GM12878 (cell line): ENCODE measurements around the gene PTK6. TPM values are rescaled to one million over a fixed set of nuclear protein-coding genes. Genes with fewer than 3 reads are reported as not detected.

Experiments
- ATAC-seq: fragments of 200-7000 bp; cut with Tn5 transposase; 3 replicates; pipeline ENCODE4 v1.9.1; 2020; ENCODE audit warnings: mild to moderate bottlenecking, moderate library complexity
- BruUV-seq: library from RNA; stranded (reverse); fragments of 400-500 nt; replicated peaks from 2 replicates; lab custom pipeline; 2021; lab: Mats Ljungman, UMichigan
- CTCF ChIA-PET: fragments of 300-600 bp; sonication (Branson Sonifier 250); formaldehyde crosslinking; extraction: SDS; loops from one replicate; lab custom pipeline; 2021; ENCODE audit warnings: inconsistent platforms; lab: Yijun Ruan, JAX
- POLR2A ChIA-PET: fragments of 350-600 bp; formaldehyde crosslinking; extraction: SDS; loops from one replicate; lab custom pipeline; 2021; ENCODE audit warnings: inconsistent platforms; lab: Charles Lee
- RAD21 ChIA-PET: fragments of 300-600 bp; sonication (Branson Sonifier 250); formaldehyde crosslinking; loops from one replicate; lab custom pipeline; 2023; ENCODE audit warnings: antibody characterized with exemption; ENCODE audit not compliant: unreplicated experiment; lab: Charles Lee
- SMC1A ChIA-PET: fragments of 300-600 bp; sonication (Branson Sonifier 250); formaldehyde crosslinking; loops from one replicate; lab custom pipeline; 2023; ENCODE audit not compliant: unreplicated experiment, uncharacterized antibody; lab: Charles Lee
- DNase-seq: peaks from one replicate; pipeline ENCODE4 v3.0.0-alpha.2; 2011; ENCODE audit warnings: low read depth, low spot score
- FAIRE-seq: peaks from 3 replicates; lab custom pipeline; 2011; peaks lifted over from hg19 to GRCh38; lab: Jason Lieb, UNC
- H2AFZ ChIP-seq: 2 replicates; pipeline ENCODE4 v1.6.0; 2011; ENCODE audit warnings: low read depth, low read length, control low read depth; ENCODE audit not compliant: control insufficient read depth
- H3K27ac ChIP-seq: 2 replicates; pipeline ENCODE4 v1.5.1; 2011; ENCODE audit warnings: control low read depth; ENCODE audit not compliant: control insufficient read depth, insufficient read depth
- H3K27me3 ChIP-seq, 2 experiments: replicated peaks in 1 of 2; 2 replicates each; pipeline versions ENCODE4 v1.6.0 to v1.6.1; 2011; ENCODE audit warnings: low read length in 1 of 2; ENCODE audit not compliant: control insufficient read depth in 2 of 2, insufficient read depth in 2 of 2
- H3K36me3 ChIP-seq, 2 experiments: 2 replicates each; pipeline ENCODE4 v1.5.1; 2011; ENCODE audit warnings: low read length in 1 of 2; ENCODE audit not compliant: control insufficient read depth in 2 of 2, insufficient read depth in 2 of 2
- H3K4me1 ChIP-seq: 2 replicates; pipeline ENCODE4 v1.6.1; 2011; ENCODE audit warnings: mild to moderate bottlenecking, low read length, moderate library complexity, mixed read lengths; ENCODE audit not compliant: control insufficient read depth, insufficient read depth
- H3K4me2 ChIP-seq: 2 replicates; pipeline ENCODE4 v1.6.0; 2011; ENCODE audit warnings: control low read depth; ENCODE audit not compliant: control insufficient read depth, insufficient read depth
- H3K4me3 ChIP-seq: fragments of 200-600 bp; sonication (generic); 2 replicates; pipeline ENCODE4 v1.5.1; 2016
- H3K79me2 ChIP-seq: 2 replicates; pipeline ENCODE4 v1.6.0; 2011; ENCODE audit warnings: low read length; ENCODE audit not compliant: control insufficient read depth, insufficient read depth
- H3K9ac ChIP-seq: 2 replicates; pipeline ENCODE4 v1.8.0; 2011; ENCODE audit warnings: low read length, control low read depth, mixed read lengths; ENCODE audit not compliant: control insufficient read depth, insufficient read depth
- H3K9me3 ChIP-seq: replicated peaks from 3 replicates; pipeline ENCODE4 v1.5.1; 2011; ENCODE audit warnings: mild to moderate bottlenecking, low read length; ENCODE audit not compliant: control insufficient read depth, insufficient read depth
- H4K20me1 ChIP-seq: 2 replicates; pipeline ENCODE4 v1.6.0; 2011; ENCODE audit not compliant: control insufficient read depth, insufficient read depth
- ASH2L ChIP-seq: fragments of 300-600, 200-600 bp; sonication (generic); IDR thresholded peaks from 2 replicates; pipeline ENCODE4 v1.6.1; 2017; ENCODE audit warnings: low read depth, mild to moderate bottlenecking, borderline replicate concordance
- CBFB ChIP-seq: IDR thresholded peaks from 2 replicates; pipeline ENCODE4 v1.6.1; 2016; ENCODE audit warnings: antibody characterized with exemption, low read depth
- CEBPB ChIP-seq, 2 experiments: fragments of 150-350 bp in 1 of 2; IDR thresholded peaks; 2 replicates each; pipeline ENCODE4 v1.6.1; 2012 to 2014; ENCODE audit warnings: low read depth in 2 of 2, low read length in 2 of 2, borderline replicate concordance in 1 of 2, inconsistent platforms in 1 of 2
- CREM ChIP-seq: IDR thresholded peaks from 2 replicates; pipeline ENCODE4 v1.6.1; 2014; ENCODE audit warnings: antibody characterized with exemption, low read depth
- IKZF1 ChIP-seq: fragments of 450-650 bp; conservative IDR thresholded peaks from 2 replicates; pipeline ENCODE4 v1.6.1; 2017; ENCODE audit warnings: antibody characterized with exemption, mild to moderate bottlenecking
- MTA2 ChIP-seq: fragments of 450-650 bp; IDR thresholded peaks from 2 replicates; pipeline ENCODE4 v1.6.1; 2016; ENCODE audit warnings: low read depth, mild to moderate bottlenecking, moderate library complexity
- MTA3 ChIP-seq: IDR thresholded peaks from 2 replicates; pipeline ENCODE4 v1.6.1; 2012; ENCODE audit warnings: low read length, inconsistent platforms, borderline replicate concordance
- MXI1 ChIP-seq: fragments of 150-350 bp; IDR thresholded peaks from 2 replicates; pipeline ENCODE4 v1.6.1; 2011; ENCODE audit warnings: low read depth, mild to moderate bottlenecking, inconsistent platforms, low read length, improper control_type of control experiment
- NFXL1 ChIP-seq: fragments of 450-650 bp; IDR thresholded peaks from 2 replicates; pipeline ENCODE4 v1.6.1; 2017; ENCODE audit warnings: antibody characterized with exemption, mild to moderate bottlenecking, borderline replicate concordance
- NR2F1 ChIP-seq: fragments of 450-650 bp; conservative IDR thresholded peaks from 2 replicates; pipeline ENCODE4 v1.6.1; 2017; ENCODE audit warnings: mild to moderate bottlenecking
- RAD21 ChIP-seq: IDR thresholded peaks from 2 replicates; pipeline ENCODE4 v1.6.1; 2011; ENCODE audit warnings: mild to moderate bottlenecking, low read depth, low read length, moderate library complexity; ENCODE audit not compliant: insufficient read depth
- SREBF2 ChIP-seq: IDR thresholded peaks from 2 replicates; pipeline ENCODE4 v1.6.1; 2012; ENCODE audit warnings: mild to moderate bottlenecking, low read length
- SUZ12 ChIP-seq: fragments of 200-600 bp; sonication (generic); IDR thresholded peaks from one replicate; pipeline ENCODE4 v1.6.1; 2018; ENCODE audit warnings: antibody characterized with exemption, mild to moderate bottlenecking; ENCODE audit not compliant: unreplicated experiment
- ZNF217 ChIP-seq: fragments of 450-650 bp; IDR thresholded peaks from 2 replicates; pipeline ENCODE4 v1.6.1; 2017; ENCODE audit warnings: antibody characterized with exemption, mild to moderate bottlenecking
- WGBS: methylation state at CpG from one replicate; pipeline ENCODE4 v1.1.6; 2016; ENCODE audit warnings: low lambda C conversion rate; ENCODE audit not compliant: insufficient replicate concordance, insufficient coverage; ENCODE audit errors: missing lambda C conversion rate; 5-methylcytosine and 5-hydroxymethylcytosine counted together
- in situ Hi-C: fragments of 300-500 bp; cut with MboI; formaldehyde crosslinking; loops from 9 replicates; pipeline ENCODE4 v1.14.3; 2018; ENCODE audit warnings: mixed read lengths
- intact Hi-C: fragments of 100-400 bp; cut with micrococcal nuclease; formaldehyde crosslinking; loops from one replicate; pipeline ENCODE4 v1.14.2; 2022; ENCODE audit not compliant: unreplicated experiment
- polyA plus RNA-seq, 11 experiments: library from polyadenylated mRNA; depleted of rRNA in 4 of 11; unstranded in 6 of 11; stranded (reverse) in 5 of 11; fragments of >200 nt; fragmentation: Nextera tagmentation in 4 of 11; fragmentation: Illumina TruSeq in 1 of 11; extraction: Ambion mirVana in 4 of 11; extraction: Trizol in 1 of 11; gene quantifications; 1 replicate in 1 of 11; 2 replicates in 10 of 11; pipeline versions ENCODE4 v1.2.1 to v1.2.3, GENCODE V29; 2011 to 2016; ENCODE audit warnings: inconsistent platforms in 2 of 11, missing spikeins in 2 of 11, low read depth in 1 of 11
- total RNA-seq, 4 experiments: library from RNA; depleted of rRNA in 3 of 4; stranded (reverse); fragments of >200 nt in 3 of 4; fragmentation: Illumina TruSeq in 1 of 4; extraction: Trizol in 1 of 4; gene quantifications; 2 replicates each; pipeline versions ENCODE4 v1.2.1 to v1.2.3, GENCODE V29; 2013 to 2021
- TF ChIP-seq, protein P1 (sequence below): fragments of 450-650 bp; IDR thresholded peaks from 2 replicates; pipeline ENCODE4 v1.6.1; 2017; ENCODE audit warnings: mild to moderate bottlenecking

PTK6 gene
- total and polyA plus RNA-seq, 10 of the 15 experiments (the other 5 are each of a cell fraction or from before 2014, with no cell fraction given): 0.02 to 0.21 (median 0.09) TPM; not detected in 3

DNA sequence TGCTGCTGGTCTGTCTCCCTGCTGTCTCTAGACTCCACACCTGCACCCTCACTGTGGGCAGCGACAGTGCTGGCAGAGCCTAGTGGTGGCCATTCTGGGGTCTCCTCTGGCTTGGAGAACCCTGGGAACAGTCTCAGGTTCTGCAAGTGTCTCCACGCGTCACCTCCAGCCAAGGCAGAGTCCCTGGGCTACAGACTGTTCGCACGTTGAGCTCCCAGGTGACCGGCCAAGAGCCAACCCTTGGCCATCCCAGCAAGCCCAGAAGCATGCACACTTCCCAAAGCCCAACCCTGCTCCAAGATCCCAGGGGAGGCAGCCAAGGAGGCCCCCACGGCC lies 43.1 kb downstream of the PTK6 start:
- no peak overlapping the region for H3K27ac ChIP-seq
- FAIRE-seq: no peak
- WGBS: 46% methylated on average over 7 of the region's 7 CpGs
- H3K4me2 ChIP-seq: no peak overlapping the region
- no peaks in the 10 kb centered on the region for H3K9me3 ChIP-seq
- H3K9ac ChIP-seq: no peak overlapping the region
- H3K27me3 ChIP-seq: peaks cover 0 to 4% of the 10 kb centered on the region in 2 experiments; a peak in 1 of 4 replicates
- TF ChIP-seq CBFB (no peak), MTA3 (no peak), ZNF217 (no peak), CREM (no peak), SUZ12 (no peak), NFXL1 (no peak), MXI1 (no peak), CEBPB (IDR thresholded peaks at IDR 0.05; ENCODE audit: borderline replicate concordance in 1 of 2, low read depth in 2 of 2, low read length in 2 of 2) (no peak)
- intact Hi-C loops: no loop called here
- no peak for ATAC-seq
- ChIA-PET SMC1A (no interaction called here), CTCF (interaction anchor here (1.1 kb wide), 1 partner anchor 43 kb away, joined by 3 read pairs; the partner anchor contains the start of gene PTK6), POLR2A (no interaction called here), RAD21 (no interaction called here)
- no peaks in the 10 kb centered on the region for H3K79me2 ChIP-seq
- no peak overlapping the region for H3K4me3 ChIP-seq
- no peaks in the 10 kb centered on the region for H3K4me1 ChIP-seq
- DNase-seq: no peak
- H2AFZ ChIP-seq: no peak overlapping the region
- H3K36me3 ChIP-seq: no peaks in the 10 kb centered on the region
- in situ Hi-C loops: no loop called here
- BruUV-seq: no TSS peak
- no peaks in the 10 kb centered on the region for H4K20me1 ChIP-seq

DNA sequence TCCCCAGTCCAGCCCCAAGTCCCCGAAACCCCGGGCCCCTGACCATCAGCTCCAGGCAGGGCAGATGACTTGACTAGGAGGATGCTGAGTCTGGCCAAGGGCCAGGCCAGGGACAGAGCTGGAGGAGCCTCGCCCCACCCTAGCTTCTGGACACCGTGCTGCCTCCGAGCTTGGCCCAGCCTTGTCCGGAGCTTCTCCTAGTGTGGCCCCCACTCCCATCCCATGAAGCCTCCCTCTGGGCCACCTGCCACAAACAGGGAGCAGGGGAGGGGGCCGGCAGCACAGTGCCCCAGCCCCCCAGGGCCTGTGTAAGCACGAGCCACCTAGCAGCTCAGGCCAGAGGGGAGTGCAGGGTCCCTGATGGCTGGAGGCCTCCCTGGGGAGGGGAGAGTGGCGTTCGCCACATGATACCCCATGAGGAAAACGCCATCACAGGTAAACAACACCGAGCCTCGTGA lies 43.6 kb downstream of the PTK6 start:
- no peaks in the 10 kb centered on the region for H3K79me2 ChIP-seq
- ChIA-PET POLR2A (no interaction called here), CTCF (interaction anchor here (1.1 kb wide), 1 partner anchor 44 kb away, joined by 3 read pairs; the partner anchor contains the start of gene PTK6), SMC1A (no interaction called here), RAD21 (no interaction called here)
- intact Hi-C loops (no loop called here), in situ Hi-C loops (no loop called here)
- WGBS: 13% methylated on average over 13 of the region's 13 CpGs
- H3K27ac ChIP-seq: no peak overlapping the region
- no peak overlapping the region for H3K4me2 ChIP-seq
- no peak overlapping the region for H3K4me3 ChIP-seq
- peaks cover 0 to 4% of the 10 kb centered on the region in 2 experiments; a peak in 1 of 4 replicates for H3K27me3 ChIP-seq
- H3K9me3 ChIP-seq: no peaks in the 10 kb centered on the region
- no peak overlapping the region for H3K9ac ChIP-seq
- no peak for TF ChIP-seq RAD21
- TF ChIP-seq SREBF2: no peak
- no peak for TF ChIP-seq ASH2L
- TF ChIP-seq MTA2: no peak
- no peak for TF ChIP-seq MTA3
- no peak for TF ChIP-seq IKZF1
- TF ChIP-seq, protein P1, sequence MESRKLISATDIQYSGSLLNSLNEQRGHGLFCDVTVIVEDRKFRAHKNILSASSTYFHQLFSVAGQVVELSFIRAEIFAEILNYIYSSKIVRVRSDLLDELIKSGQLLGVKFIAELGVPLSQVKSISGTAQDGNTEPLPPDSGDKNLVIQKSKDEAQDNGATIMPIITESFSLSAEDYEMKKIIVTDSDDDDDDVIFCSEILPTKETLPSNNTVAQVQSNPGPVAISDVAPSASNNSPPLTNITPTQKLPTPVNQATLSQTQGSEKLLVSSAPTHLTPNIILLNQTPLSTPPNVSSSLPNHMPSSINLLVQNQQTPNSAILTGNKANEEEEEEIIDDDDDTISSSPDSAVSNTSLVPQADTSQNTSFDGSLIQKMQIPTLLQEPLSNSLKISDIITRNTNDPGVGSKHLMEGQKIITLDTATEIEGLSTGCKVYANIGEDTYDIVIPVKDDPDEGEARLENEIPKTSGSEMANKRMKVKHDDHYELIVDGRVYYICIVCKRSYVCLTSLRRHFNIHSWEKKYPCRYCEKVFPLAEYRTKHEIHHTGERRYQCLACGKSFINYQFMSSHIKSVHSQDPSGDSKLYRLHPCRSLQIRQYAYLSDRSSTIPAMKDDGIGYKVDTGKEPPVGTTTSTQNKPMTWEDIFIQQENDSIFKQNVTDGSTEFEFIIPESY: no peak
- no peak for TF ChIP-seq NR2F1
- ATAC-seq: no peak
- no peaks in the 10 kb centered on the region for H3K36me3 ChIP-seq
- H2AFZ ChIP-seq: no peak overlapping the region
- DNase-seq: no peak
- no peaks in the 10 kb centered on the region for H4K20me1 ChIP-seq
- BruUV-seq: no TSS peak
- no peaks in the 10 kb centered on the region for H3K4me1 ChIP-seq
- no peak for FAIRE-seq
